ENCODE data around the gene CHPF2. TPM values are rescaled to one million over a fixed set of nuclear protein-coding genes. Genes with fewer than 3 reads are reported as not detected.

CHPF2 gene
- 33.3 and 33.7 TPM in 2 replicates for total RNA-seq (2014; rRNA removed; shearing (Covaris generic))
- 71.4 and 79.1 TPM in 2 replicates for polyA plus RNA-seq (2014; cell fraction: nucleus; rRNA removed)

DNA sequence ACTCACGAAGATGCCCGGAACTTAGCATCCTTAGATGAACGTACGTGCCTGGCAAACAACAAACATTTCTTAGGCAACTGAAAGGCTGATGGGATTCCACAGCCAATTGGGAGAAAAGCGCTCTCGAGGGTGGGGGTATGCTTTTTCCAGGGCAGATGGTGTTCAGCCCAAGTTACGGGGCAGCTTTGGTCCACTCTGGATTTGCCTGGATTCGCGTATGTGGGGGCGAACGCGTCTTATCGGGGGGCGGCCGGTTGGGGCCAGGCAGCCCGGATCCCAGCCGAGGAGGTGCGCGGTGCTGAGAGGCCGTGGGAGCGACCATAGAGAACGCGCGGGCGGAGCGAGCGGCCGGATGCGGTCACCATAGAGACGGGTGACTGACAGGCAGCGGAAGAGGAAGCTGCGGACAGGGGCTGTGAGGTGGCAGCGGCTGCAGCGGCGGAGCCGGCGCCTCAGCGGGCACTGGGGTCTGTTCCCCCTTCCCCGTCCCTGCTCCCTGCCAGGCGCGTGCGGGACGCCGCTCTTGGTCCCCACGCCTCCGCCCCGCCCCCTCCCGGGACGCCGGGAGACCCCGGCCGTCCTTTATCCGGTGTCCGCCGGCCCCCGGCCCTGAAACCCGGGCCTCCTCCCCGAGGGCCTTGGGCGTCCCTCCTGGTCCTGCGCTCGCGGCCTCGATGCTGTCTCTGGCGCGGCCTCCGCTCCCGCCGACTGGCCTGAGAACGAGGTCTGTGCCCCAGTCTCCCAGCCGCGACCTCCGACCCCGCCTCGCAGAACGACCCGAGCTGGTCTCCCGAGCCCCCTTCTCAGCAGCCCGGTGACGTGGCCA is at the start of gene CHPF2:
TSS of gene CHPF2 (plus strand) at position 393 of the 826 bp plus-strand sequence. CDS start 1,529 bp downstream, outside the sequence.
- DNase-seq (ENCODE audit: extremely low read depth, low read depth) = peak; percentile 83

DNA sequence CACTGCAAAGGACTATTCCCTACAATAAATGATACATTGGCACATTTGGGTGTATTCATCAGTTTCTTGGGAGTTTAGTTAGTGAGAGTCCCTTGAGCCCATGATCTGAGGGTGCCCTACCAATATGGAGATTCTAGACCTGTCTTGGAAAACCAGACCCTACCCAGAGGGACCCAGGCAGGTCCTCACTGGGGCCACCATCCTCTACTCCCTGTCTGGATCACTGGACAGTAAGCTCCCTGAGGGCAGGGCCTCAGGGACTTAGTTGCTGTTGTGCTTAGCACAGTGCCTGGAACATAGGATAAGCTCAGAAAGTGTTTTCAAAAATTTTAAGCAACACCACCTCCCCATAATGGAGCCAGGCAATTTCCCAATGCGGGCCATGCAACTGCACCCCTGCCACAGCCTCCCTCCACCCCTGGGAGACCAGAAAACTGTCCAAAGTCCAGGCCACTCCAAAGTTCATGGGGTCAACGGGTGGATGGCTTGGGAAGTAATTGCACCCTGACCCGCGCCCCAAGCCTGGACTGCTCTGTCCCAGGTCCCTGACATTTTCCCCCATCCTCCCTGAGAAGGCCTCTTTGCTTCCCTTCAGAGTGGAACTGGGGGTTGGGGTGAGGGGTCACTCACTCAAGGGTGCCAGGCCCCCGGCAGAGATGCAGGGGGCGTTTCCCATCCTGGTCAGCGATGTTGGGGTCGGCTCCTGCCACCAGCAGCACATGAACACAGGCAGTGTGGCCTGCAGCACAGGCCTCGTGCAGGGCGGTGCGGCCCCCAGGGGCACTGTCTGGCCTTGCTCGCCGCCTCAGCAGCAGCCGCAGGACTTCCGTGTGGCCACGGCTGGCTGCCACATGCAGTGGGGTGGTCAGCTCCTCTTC is 46.3 kb upstream of the CHPF2 start:
- no peak for DNase-seq (ENCODE audit: extremely low read depth, low read depth)

GRCh38 chr7:151186640-151187408 is 45.5 kb upstream of the CHPF2 start, which contains the start of gene ASB10:
Gene ASB10 (minus strand): TSS chr7:151187250. CDS start chr7:151187130, 120 bp downstream.
- DNase-seq (ENCODE audit: extremely low read depth, low read depth) = no peak

DNA sequence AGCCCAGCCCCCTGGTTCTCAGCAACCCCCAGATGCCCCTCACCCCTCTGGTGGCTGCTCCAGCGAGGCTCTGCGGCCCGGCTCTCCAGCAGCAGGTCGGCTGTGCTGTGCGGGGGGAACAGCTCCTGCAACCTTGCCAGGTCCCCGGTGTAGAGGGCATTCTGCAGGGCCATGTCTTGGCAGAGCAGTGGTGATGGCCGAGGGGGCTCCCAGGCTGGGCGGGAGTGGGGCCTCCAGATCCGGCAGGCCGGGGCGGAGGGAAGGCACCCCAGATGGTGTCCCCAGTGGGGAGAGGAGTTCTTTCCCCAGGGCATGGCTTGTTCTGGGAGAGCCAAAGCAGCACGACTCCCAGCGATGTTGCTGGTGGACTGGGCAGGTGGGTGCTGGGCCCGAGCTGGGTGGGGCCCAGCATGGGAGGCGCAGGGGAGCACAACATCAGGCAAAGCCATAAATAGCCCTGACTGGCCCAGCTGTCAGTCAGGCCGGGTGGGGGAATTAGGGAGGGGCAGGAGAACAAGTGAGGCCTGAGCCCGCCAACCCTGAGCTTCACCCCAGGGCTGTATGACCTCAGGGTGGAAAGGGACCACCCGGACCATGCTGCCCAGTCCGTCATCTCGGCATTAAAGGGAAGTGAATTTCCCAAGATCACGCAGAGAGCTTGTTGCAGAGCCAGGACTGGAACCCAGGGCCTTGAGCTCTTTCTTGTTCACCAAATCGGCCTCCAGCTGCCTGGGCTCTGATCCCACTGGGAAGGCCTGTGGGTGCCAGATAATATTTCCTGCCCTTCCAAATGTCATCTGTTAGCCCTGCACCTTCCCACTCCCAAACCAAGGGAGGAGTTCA is 44.7 kb upstream of the CHPF2 start:
- no peak for DNase-seq (ENCODE audit: extremely low read depth, low read depth)

DNA sequence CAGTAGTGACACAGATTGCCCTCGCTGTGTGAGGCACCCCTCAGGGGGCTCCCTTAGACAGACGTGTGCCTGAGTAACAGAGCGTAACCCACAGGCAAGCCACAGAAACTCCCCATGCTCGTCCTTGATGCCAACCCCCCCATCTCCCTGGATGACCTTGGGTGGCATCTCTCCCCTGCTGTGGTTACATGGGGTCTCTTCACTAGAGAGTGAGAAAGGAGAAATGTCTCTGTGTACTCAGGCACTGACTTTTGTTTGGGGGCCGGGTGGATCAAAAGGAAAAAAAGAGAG is 44.1 kb upstream of the CHPF2 start:
- DNase-seq (ENCODE audit: extremely low read depth, low read depth) = no peak

DNA sequence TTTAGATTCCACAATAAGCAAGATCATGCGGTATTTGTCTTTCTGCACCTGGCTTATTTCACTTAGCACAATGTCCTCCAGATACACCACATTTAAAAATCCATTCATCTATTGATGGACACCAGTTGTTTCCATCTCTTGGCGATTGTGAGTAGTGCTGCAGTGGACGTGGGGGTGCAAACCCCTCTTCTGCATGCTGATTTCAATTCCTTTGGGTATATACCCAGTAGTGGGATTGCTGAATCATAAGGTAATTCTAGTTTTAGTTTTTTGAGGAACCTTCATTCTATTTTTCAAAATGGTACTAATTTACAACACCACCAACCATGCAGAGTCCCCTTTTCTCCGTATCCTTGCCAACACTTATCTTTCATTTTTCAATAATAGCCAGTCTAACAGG is 43.2 kb upstream of the CHPF2 start:
- no peak for DNase-seq (ENCODE audit: extremely low read depth, low read depth)

DNA sequence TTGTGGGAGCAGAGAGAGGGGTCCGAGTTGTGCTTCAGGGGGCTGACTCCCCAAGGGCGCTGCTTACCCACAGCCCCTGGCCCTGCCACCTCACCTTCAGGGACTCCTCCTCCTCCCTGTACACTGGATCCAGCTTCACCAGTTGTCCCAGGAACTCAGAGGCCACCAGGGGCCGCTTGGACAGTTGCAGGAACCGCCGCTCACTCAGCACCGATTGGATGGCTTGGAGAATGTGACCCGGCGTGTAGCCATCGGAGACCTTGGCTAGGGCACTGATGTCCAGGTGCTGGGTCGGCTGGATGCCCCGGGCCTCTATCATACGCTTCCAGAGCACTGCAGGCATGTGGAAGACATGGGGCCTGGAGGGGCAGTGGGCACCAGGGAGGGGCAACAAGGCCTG is 40.7 kb upstream of the CHPF2 start:
- DNase-seq (ENCODE audit: extremely low read depth, low read depth) = no peak

DNA sequence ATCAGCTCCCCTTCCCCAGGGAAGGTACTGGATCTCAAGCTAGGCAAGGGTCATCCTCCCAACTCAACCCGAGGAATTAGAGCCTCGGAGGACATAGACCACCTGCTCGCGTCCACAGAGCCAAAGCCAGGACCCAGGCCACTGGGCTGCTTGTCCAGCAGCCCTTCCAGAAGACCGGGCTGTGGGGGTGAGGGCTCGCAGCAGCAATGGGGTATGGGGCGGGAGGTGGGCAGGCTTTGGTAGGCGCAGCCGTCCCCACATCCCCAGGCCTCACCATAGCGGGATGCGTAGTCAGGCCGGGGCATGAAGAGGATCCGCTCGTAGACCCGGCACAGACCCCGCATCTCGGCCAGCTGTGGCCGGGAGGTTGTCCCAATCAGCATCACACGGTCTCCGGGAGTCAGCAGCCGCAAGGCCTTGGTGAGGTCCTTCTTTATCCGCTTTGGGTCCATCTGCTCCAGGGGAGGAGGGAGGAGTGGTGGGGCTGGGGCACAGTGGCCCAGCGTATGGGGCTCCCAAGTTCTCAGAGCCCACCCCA is 40.2 kb upstream of the CHPF2 start:
- no peak for DNase-seq (ENCODE audit: extremely low read depth, low read depth)

DNA sequence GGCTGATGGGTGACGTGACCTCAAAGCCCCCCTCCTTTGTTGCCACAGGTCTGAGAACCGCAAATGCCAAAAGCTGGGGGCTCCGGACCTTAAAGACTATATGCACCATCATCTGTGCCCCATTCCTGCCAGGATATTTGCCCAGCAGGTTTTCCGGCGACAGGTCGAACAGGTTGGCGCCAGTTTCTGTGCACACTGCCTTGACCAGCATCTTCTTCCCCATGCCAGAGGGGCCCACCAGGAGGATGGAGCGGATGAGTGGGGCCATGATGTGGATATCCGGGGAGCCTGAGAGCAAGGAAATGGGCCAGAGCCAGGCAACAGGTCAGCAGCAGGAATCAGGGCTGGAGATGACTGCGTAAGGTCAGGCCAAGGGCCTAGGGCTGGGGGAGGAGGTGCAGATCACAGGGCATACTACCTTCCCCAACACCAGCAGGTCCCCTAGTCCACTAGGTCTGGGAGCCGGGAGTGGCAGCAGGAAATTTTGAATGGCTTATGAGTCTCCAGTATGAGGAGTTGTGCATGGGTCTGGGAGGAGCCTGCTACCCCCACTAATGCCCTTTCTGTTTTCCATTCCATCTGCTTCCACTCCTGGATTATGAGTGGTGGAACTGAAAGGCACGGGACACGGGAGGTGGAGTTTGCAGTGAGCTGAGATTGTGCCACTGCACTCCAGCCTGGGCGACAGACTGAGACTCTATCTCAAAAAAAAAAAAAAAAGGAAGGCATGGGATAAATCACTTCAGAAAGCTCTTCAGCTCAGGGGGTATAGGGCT is 38.9 kb upstream of the CHPF2 start:
- no peak for DNase-seq (ENCODE audit: extremely low read depth, low read depth)

DNA sequence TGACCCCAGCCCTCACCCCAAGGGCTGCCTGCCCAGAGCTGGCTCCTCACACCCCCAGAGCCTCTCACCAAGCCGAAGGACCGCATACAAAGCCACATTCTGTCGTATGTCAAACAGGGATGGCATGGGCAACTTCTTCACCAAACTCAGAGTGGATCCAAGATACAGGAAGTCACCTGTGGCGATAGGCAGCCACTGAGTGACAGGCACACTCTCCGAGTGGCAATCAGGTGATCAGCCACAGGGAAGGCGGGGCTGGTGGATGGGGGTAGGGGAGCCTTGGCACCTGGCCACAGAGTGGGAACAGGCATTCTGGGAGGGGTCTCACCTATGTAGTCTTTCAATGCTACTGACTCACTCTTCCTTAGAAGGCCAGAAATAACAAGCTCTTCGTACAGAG is 38.1 kb upstream of the CHPF2 start:
- no peak for DNase-seq (ENCODE audit: extremely low read depth, low read depth)

DNA sequence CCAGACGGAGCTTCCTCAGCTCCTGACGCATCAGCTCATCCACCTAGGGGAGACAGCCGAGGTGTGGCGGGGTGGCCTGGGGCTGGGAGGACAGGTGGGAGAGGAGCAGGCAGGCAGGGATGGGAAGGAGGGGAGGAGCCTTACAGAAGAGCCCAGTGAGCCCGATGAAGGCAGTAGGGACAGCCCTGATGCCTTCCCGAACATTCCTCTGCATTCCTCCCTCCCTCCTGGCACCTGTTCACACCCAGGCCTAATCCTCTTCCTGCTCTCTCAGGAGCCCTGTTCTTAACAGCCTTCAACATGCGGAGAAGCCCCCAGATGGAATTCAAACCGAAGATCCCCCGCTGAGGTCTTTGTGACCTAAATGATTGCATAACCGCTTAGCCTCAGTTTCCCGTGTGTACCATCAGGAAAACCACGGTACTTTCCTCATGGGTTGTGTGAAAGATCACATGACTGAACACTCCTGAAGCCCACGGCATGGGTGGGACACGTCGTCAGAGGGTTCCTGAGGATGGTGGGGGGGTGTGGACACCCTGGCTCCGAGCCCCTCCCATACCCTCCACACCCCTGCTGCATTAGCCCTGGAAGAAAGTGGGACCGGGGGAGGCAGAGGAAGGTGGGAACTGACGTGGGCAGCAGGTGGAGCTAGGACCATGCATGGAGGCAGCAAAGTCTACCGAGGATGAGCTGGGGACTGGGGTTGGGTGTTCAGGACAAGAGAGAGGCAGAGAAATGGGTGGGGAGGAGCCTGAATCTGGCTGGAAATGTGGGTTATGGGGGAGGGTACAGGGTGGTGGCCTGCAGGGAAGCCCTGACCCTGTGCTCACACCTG is 36.5 kb upstream of the CHPF2 start:
- no peak for DNase-seq (ENCODE audit: extremely low read depth, low read depth)

DNA sequence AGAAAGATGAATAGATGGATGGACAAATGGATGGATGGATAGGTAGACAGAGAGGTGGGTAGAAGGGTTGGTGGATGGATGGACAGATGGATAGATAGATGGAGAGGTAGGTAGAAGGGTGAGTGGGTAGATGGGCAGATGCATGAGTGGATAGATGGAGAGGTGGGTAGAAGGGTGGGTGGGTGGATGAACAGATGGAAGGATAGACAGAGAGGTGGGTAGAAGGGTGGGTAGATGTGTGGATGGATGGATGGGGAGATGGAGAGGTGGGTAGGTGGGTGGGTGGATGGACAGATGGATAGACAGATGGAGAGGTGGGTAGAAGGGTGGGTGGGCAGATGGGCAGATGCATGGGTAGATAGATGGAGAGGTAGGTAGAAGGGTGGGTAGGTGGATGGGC is 34.4 kb upstream of the CHPF2 start:
- DNase-seq (ENCODE audit: extremely low read depth, low read depth) = no peak

- no peak for DNase-seq (ENCODE audit: extremely low read depth, low read depth)
Observed at GRCh38 chr7:151198945-151199848, 33.1 kb upstream of the CHPF2 start.

GRCh38 chr7:151201344-151201743 is 30.9 kb upstream of the CHPF2 start:
- no peak for DNase-seq (ENCODE audit: extremely low read depth, low read depth)

- DNase-seq (ENCODE audit: extremely low read depth, low read depth) = no peak
Observed at GRCh38 chr7:151201751-151202150, 30.5 kb upstream of the CHPF2 start.

DNA sequence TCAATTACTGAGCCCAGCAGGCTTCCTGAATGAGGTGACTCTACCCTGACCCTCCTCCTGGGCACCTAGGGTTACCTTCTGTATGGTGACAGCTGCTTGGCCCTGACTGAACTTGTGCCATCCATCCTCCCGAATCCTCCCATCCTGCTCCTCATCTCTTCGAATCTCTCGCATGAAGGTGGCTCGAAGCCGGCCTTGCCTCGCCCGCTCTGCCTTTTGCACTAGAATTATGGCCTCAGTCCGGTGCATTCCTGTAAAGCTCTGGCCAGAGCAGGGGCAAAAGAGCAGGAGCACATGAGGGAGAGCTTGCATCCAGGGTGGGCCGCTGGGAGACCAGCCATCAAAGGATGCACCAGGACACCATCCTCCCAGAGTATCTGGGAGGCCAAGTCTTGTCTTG is 29.4 kb upstream of the CHPF2 start:
- no peak for DNase-seq (ENCODE audit: extremely low read depth, low read depth)

Measured in NCI-H460 (cell line).